HL-60/S4 treated with retinoic acid at 250 ng/mL for 4 days and 3 days (cell line): ENCODE measurements around the gene SSBP3.
"Not testable (repeated sequence)": the region's sequence is repeated elsewhere in the genome, so short reads cannot be mapped to it uniquely, and the experiment has no call there.

Source experiments
- in situ Hi-C: fragments of 300-500 bp; cut with MboI; formaldehyde crosslinking; loops from 2 replicates; pipeline ENCODE4 v1.7.0; 2022; ENCODE audit warnings: low sequenced_read_pairs

The SSBP3 gene

GRCh38 chr1:54230507-54231339, 175.5 kb downstream of the SSBP3 start:
- in situ Hi-C loops = no loop called here

- in situ Hi-C loops = no loop called here
Observed at GRCh38 chr1:54229281-54229891, 176.8 kb downstream of the SSBP3 start.

- in situ Hi-C loops = no loop called here
Observed at GRCh38 chr1:54228638-54229079, 177.5 kb downstream of the SSBP3 start.

- in situ Hi-C loops = no loop called here
Observed at GRCh38 chr1:54227891-54228310, 178.3 kb downstream of the SSBP3 start.

GRCh38 chr1:54227091-54227602, 179.0 kb downstream of the SSBP3 start:
- in situ Hi-C loops = no loop called here

GRCh38 chr1:54225986-54226559, 180.1 kb downstream of the SSBP3 start:
- in situ Hi-C loops = no loop called here

- in situ Hi-C loops = no loop called here
Observed at GRCh38 chr1:54225378-54225777, 180.8 kb downstream of the SSBP3 start.

GRCh38 chr1:54224233-54224632, 182.0 kb downstream of the SSBP3 start:
- in situ Hi-C loops = no loop called here

GRCh38 chr1:54223441-54224202, 182.6 kb downstream of the SSBP3 start:
- in situ Hi-C loops = no loop called here

- in situ Hi-C loops = no loop called here
Observed at GRCh38 chr1:54222711-54223110, 183.5 kb downstream of the SSBP3 start.

GRCh38 chr1:54221867-54222484, 184.2 kb downstream of the SSBP3 start:
- in situ Hi-C loops = no loop called here

- in situ Hi-C loops = no loop called here
Observed at GRCh38 chr1:54221113-54221834, 184.9 kb downstream of the SSBP3 start.

GRCh38 chr1:54220004-54220811, 186.0 kb downstream of the SSBP3 start:
- in situ Hi-C loops = no loop called here

- in situ Hi-C loops = no loop called here
Observed at GRCh38 chr1:54219688-54220003, 186.5 kb downstream of the SSBP3 start.

- in situ Hi-C loops = no loop called here
Observed at GRCh38 chr1:54218883-54219687, 187.1 kb downstream of the SSBP3 start.

- in situ Hi-C loops = no loop called here
Observed at GRCh38 chr1:54215523-54215922, 190.7 kb downstream of the SSBP3 start.

GRCh38 chr1:54212872-54213271, 193.3 kb downstream of the SSBP3 start:
- in situ Hi-C loops = no loop called here

GRCh38 chr1:54207896-54208295, 198.3 kb downstream of the SSBP3 start:
- in situ Hi-C loops = not testable (repeated sequence)
